Thyroid gland (tissue), 4 donors: ENCODE data around the gene MYO3A.

ENCODE experiments used
- POLR2A ChIP-seq, 2 donors: fragments of 450-650 bp; IDR thresholded peaks; one replicate each; pipeline ENCODE4 v1.6.1; 2017; ENCODE audit warnings: antibody characterized with exemption in 2 of 2, mild to moderate bottlenecking in 2 of 2, moderate library complexity in 1 of 2
- TF ChIP-seq, protein P1 (sequence below), 6 experiments: fragments of 200-600 bp in 3 of 6; fragments of 450-650 bp in 3 of 6; sonication (generic) in 3 of 6; IDR thresholded peaks; one replicate each; pipeline ENCODE4 v1.5.1; 2016 to 2019; ENCODE audit warnings: antibody characterized with exemption in 6 of 6, mild to moderate bottlenecking in 2 of 6, inconsistent platforms in 1 of 6, moderate library complexity in 1 of 6

DNA sequence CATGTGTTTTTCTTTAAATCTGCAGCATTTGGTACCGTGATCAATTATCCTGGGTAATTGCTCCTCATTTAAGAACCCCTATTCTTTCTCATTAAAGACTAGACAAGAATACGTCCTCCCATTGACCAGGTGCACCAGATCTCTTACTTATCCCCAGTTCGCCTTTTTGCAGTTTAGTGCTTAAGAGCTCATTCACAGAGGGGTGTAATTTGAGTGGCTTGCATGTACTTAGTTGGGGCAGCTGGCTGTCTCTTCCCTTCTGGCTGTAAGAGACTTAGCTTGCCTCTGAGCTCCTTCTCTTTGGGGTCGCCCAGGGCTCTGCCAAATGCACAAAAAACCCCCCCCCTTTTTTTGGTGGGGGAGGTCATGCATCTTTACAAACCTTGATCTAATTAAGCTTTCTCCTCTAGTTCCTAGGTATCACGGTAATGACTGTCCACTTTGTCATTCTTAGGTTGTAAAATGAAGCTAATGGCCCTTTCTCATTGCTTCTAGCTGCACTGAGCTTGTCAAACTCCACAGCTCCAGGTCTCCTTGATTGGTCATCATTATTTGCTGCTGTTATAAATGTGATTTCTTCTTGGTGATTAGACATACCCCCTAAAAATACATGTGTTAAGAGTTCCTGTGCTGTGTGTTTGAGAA, 308.8 kb downstream of the MYO3A start:
- TF ChIP-seq POLR2A (IDR thresholded peaks at IDR 0.05): no peak
- TF ChIP-seq, protein P1, sequence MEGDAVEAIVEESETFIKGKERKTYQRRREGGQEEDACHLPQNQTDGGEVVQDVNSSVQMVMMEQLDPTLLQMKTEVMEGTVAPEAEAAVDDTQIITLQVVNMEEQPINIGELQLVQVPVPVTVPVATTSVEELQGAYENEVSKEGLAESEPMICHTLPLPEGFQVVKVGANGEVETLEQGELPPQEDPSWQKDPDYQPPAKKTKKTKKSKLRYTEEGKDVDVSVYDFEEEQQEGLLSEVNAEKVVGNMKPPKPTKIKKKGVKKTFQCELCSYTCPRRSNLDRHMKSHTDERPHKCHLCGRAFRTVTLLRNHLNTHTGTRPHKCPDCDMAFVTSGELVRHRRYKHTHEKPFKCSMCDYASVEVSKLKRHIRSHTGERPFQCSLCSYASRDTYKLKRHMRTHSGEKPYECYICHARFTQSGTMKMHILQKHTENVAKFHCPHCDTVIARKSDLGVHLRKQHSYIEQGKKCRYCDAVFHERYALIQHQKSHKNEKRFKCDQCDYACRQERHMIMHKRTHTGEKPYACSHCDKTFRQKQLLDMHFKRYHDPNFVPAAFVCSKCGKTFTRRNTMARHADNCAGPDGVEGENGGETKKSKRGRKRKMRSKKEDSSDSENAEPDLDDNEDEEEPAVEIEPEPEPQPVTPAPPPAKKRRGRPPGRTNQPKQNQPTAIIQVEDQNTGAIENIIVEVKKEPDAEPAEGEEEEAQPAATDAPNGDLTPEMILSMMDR (IDR thresholded peaks at IDR 0.05): no peak
